GM21390 (cell line): ENCODE data around the gene SLC5A6.
A peak's percentile ranks its signal among the peaks of the same experiment; 100 is the strongest.

Source experiments
- ATAC-seq: cut with Tn5 transposase; IDR thresholded peaks from one replicate; pipeline ENCODE4 v1.9.1; 2021; ENCODE audit not compliant: unreplicated experiment

The SLC5A6 gene

GRCh38 chr2:27237341-27237945 is 25.4 kb upstream of the SLC5A6 start:
- ATAC-seq: no peak

- ATAC-seq: no peak
Observed at GRCh38 chr2:27236626-27237025, 24.6 kb upstream of the SLC5A6 start.

DNA sequence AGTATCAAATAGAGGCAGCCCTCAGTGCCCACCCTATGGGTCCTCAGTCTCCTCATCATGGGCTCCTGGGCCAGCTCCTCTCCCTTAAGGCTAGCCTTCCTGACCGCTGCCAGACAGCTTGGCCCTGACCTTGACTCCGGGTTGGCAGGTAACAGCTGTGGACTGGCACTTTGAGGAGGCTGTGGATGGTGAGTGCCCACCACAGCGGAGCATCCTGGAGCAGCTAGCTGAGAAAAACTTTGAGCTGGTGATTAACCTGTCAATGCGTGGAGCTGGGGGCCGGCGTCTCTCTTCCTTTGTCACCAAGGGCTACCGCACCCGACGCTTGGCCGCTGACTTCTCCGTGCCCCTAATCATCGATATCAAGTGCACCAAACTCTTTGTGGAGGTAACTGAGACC is 24.1 kb upstream of the SLC5A6 start:
- no peak for ATAC-seq

DNA sequence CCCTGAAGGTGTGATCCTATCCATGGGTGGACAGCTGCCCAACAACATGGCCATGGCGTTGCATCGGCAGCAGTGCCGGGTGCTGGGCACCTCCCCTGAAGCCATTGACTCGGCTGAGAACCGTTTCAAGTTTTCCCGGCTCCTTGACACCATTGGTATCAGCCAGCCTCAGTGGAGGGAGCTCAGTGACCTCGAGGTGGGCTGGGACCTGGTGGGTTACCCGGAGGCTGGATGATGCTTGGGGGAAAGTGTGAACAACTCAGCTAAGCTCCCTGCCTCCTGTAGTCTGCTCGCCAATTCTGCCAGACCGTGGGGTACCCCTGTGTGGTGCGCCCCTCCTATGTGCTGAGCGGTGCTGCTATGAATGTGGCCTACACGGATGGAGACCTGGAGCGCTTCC is 21.3 kb upstream of the SLC5A6 start:
- ATAC-seq: no peak

- no peak for ATAC-seq
Observed at GRCh38 chr2:27231921-27232320, 19.9 kb upstream of the SLC5A6 start.

DNA sequence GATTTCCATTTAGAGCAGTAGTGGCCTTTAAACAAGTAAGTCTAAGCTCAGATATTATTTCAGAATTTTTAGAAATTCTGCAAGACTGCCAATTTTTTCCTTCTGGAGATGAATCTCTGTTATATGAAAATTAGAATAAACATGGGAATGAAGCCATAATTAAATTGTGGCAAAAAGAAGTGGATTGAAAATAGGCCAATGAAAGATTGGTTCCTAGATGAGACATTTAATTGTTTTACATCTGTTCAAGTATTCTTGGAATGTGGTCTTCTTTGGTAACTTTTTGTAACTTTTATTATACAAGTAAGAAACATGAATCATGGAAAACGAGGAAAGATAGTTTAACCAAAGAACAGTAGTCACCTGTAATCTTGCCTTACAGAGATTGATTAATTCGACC is 15.4 kb upstream of the SLC5A6 start:
- ATAC-seq: no peak

DNA sequence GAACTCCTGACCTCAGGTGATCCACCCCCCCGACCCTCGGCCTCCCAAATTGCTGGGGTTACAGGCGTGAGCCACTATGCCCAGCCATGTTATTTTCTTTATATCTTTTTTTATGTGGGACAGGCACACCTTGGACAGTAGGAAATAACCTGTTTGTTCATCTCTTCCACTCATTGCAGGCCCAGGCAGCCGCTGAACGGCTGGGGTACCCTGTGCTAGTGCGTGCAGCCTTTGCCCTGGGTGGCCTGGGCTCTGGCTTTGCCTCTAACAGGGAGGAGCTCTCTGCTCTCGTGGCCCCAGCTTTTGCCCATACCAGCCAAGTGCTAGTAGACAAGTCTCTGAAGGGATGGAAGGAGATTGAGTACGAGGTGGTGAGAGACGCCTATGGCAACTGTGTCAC is 13.5 kb upstream of the SLC5A6 start:
- ATAC-seq: no peak

DNA sequence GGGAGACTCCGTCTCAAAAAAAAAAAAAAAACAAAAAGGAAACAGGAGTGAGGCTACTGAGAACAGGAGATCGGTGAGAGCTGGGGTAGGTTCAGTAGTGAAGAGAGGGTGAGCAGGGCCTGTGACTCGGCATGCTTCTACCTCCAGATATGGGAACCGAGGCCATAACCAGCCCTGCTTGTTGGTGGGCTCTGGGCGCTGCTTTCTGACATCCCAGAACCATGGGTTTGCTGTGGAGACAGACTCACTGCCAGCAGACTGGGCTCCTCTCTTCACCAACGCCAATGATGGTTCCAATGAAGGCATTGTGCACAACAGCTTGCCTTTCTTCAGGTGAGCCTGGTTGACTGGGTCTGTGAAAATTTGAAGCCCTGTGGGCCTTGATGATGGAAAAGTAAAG is 11.3 kb upstream of the SLC5A6 start:
- no peak for ATAC-seq

DNA sequence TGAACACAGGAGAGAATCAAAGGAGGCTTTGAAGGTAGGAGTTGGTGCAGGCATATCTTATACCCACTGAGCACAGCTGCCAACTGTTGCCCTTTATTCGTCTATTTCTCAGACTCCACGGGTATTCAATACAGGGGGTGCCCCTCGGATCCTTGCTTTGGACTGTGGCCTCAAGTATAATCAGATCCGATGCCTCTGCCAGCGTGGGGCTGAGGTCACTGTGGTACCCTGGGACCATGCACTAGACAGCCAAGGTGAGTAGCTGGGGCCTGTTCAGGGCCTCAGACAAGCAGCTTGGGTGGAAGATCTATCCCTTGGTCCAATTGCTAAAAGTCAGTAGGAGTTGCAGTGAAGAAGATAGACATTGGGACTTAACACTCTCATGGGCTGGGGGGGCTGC is 10.3 kb upstream of the SLC5A6 start:
- no peak for ATAC-seq

GRCh38 chr2:27221166-27221565 is 9.1 kb upstream of the SLC5A6 start:
- no peak for ATAC-seq

DNA sequence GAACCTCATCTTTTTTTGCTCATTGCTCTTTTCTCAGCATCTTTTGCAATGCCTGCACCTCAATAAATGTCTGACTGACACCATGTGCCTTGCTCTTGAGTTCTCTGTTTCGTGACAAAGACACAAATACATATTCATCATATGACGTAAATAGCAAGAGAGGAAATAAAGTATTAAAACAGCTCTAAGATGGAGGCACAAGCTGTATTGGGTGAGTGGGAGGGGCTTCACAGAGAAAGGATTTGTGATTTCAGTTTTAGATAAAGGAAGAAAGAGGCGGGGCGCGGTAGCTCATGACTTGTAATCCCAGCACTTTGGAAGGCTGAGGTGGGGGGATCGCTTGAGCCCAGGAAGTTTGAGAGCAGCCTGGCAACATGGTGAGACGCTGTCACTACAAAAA is 8.0 kb upstream of the SLC5A6 start:
- ATAC-seq: no peak

DNA sequence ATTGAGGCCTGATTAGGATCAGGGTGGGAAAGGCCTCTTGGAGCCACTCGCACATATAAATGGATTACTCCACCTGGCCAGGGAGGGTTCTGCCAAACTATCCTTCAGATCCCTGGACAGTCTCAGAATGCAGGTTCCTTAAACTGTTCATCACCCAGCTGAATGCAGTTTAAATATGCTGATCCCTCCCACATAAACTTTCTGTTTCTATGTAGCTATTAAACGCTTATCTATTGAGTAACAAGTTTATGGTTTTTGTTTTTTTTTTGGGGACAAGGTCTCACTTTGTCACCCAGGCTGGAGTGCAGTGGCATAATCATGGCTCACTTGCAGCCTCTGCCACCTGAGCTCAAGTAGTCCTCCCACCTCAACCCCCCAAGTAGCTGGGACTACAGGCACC is 7.0 kb upstream of the SLC5A6 start:
- ATAC-seq: no peak

DNA sequence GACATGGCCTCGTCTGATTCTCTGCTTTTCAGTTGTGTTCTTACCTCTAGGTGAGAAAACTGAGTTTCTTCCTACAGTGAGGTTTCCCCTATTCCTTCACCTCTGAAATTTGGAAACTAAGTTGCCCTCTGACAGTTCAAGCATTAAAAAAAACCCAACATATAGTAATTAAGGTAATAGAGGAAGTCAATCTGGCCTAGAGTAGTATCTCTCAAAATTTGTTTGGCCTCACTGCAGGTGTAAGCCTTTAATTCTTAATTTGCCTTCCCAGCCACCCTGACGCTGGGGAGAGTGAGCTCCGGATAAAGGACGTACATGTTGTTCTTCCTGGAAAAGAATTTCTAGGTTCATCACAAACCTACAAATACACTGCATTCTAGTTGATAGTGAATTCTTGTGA is 6.5 kb upstream of the SLC5A6 start:
- ATAC-seq: no peak

- ATAC-seq: peak; percentile 87
Observed at GRCh38 chr2:27217173-27218121, 5.4 kb upstream of the SLC5A6 start, which contains the start of gene CAD. Gene CAD (plus strand): TSS chr2:27217369. CDS start chr2:27217552, 183 bp downstream.

GRCh38 chr2:27216416-27217137 is 4.5 kb upstream of the SLC5A6 start:
- ATAC-seq: no peak

GRCh38 chr2:27214941-27215340 is 2.9 kb upstream of the SLC5A6 start:
- ATAC-seq: no peak

DNA sequence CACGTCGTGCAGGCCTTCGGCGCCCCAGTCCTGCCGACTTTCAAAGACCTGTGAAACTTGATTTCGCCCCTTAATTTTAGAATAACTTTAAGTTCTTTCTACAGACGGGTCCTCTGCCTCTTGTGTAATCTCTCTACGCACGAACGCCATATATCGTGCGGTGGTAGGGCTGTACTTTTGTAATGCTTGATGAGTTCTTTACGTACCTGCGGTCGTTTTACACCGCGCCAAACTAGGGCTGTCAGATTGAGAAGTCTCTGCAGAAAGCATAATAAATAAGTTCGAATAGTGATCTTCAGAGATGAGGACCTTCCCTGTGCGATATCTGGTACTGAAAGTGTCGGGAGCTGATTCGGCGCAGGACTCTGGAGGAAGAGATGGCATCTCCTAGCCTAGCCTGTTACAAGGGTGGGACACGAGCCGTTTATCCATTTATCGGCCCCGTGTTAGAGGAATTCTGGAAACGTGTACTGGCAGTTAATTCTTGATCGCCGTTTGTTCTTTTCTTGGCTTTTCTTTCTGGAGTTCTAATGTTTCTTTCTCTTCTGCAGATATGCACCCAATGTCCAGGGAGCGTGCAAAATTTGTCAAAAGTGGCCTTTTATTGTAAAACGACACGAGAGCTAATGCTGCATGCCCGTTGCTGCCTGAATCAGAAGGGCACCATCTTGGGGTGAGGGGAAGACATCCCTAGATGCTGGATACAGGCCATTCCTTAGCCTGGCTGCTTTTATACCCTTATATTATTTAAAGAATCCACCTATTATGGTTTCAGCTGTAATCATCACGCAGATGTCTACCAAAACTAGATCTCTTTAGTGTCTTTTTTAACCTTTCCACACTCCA is 781 bp upstream of the SLC5A6 start:
- no peak for ATAC-seq

DNA sequence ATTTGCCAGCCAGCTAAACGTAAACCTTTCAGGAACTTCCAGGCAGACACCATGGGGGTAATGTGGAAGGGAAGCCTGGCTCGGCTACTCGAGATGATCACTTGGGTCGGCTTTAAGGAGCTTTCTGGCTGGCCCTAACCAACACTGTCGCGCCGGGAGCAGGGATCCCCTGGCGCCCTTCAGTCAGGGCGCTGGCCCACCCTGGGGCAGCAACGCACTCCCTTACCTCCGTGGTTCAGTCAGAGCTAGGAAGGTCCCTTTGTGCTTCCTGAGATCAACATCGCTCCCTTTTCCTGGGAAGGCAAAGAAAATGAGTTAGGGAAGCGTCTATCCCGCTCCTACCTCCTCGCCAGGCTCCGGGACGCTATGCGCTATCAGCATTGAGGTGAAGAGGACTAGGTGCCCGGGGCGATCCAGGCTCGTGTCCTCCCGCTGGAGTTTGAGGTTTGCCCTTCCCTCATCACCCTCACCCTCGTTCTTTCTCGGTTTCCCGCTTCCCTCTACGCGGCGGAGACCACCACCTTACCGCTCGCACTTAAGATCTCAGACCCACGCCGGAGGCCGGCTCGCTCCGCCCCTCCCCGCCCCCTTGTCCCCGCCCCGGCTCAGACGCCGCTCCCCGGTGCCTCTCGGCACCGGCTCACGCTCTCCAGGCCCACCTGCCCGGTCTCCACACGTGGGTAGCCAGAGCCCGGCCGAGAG is 676 bp downstream of the SLC5A6 start:
- ATAC-seq: no peak

DNA sequence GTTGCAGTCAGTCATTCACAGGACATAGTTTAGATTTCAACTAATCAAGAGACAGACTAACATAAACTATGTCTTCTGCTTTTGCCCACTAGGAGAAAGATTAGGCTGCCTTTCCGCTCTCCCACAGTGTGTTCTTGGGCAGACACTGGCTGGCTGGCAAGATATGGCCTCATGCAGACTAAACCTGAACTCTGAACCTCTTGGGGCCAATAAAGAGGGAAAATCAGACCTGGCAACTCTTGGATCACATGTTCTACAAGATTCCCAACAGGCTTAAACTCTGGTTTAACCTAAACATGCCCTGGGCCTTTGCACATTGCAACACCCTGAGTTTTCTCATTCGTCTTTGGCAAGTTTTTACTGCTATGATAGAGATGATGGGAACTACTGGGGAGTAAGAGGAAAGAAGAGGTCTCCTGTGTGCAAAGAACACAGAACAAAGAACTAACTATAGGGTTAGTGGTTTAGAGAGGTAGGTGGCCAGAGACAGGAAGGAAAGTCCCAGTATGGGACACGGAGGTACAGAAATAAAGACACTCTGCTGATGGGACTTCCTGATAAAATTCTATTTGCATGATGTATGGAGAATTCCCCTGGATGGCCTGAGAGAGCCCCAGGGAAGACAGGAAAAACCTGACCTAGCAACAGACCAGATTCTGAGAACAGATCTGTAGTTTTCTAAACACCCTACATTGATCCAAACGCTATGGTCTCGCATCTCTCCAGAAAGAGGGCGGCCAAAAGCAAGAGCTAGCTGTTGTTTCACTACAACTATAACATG is 2.3 kb downstream of the SLC5A6 start:
- ATAC-seq: no peak
